ENCODE results near the gene C1QB.

C1QB gene

GRCh38 chr1:22676916-22677583 is 24.0 kb downstream of the C1QB start:
- Histone ChIP-seq H3K4me3 (ENCODE audit: low read length) (no peak overlapping the region), H3K27ac (ENCODE audit: low read length) (no peak overlapping the region), H3K4me2 (ENCODE audit: low read length) (no peak overlapping the region), H3K36me3 (replicated peaks; ENCODE audit: low read depth, low read length) (no peaks in the 10 kb centered on the region), H3K79me2 (ENCODE audit: low read length) (no peaks in the 10 kb centered on the region), H2AFZ (ENCODE audit: low read depth, low read length) (no peak overlapping the region), H4K20me1 (ENCODE audit: insufficient read depth, low read length) (no peaks in the 10 kb centered on the region), H3K27me3 (ENCODE audit: low read depth, low read length) (peaks cover 13% of the 10 kb centered on the region; the same call in 1 of the 2 replicates), H3K9me3 (ENCODE audit: insufficient read depth, low read length) (no peaks in the 10 kb centered on the region), H3K4me1 (ENCODE audit: low read length) (peaks cover 4% of the 10 kb centered on the region; the same call in 1 of the 2 replicates), H3K9ac (ENCODE audit: low read length) (no peak overlapping the region)
- no peak for TF ChIP-seq CTCF (IDR thresholded peaks at IDR 0.05; ENCODE audit: low read depth, low read length)
- TF ChIP-seq EZH2phosphoT487 (IDR thresholded peaks at IDR 0.05; ENCODE audit: low read depth) = no peak

GRCh38 chr1:22677931-22678896 is 25.2 kb downstream of the C1QB start:
- no peak overlapping the region for H3K27ac ChIP-seq (ENCODE audit: low read length)
- no peak overlapping the region for H3K9ac ChIP-seq (ENCODE audit: low read length)
- no peak overlapping the region for H3K4me2 ChIP-seq (ENCODE audit: low read length)
- no peaks in the 10 kb centered on the region for H4K20me1 ChIP-seq (ENCODE audit: insufficient read depth, low read length)
- H3K4me1 ChIP-seq (ENCODE audit: low read length) = peaks cover 4% of the 10 kb centered on the region; the same call in 1 of the 2 replicates
- H3K36me3 ChIP-seq (replicated peaks; ENCODE audit: low read depth, low read length) = no peaks in the 10 kb centered on the region
- no peaks in the 10 kb centered on the region for H3K79me2 ChIP-seq (ENCODE audit: low read length)
- no peak overlapping the region for H3K4me3 ChIP-seq (ENCODE audit: low read length)
- H3K27me3 ChIP-seq (ENCODE audit: low read depth, low read length) = peaks cover 3% of the 10 kb centered on the region; the same call in 1 of the 2 replicates
- no peaks in the 10 kb centered on the region for H3K9me3 ChIP-seq (ENCODE audit: insufficient read depth, low read length)
- H2AFZ ChIP-seq (ENCODE audit: low read depth, low read length) = no peak overlapping the region
- TF ChIP-seq EZH2phosphoT487 (IDR thresholded peaks at IDR 0.05; ENCODE audit: low read depth) (no peak), CTCF (IDR thresholded peaks at IDR 0.05; ENCODE audit: low read depth, low read length) (no peak)

- no peak overlapping the region for H3K9ac ChIP-seq (ENCODE audit: low read length)
- no peak overlapping the region for H3K4me2 ChIP-seq (ENCODE audit: low read length)
- no peaks in the 10 kb centered on the region for H3K79me2 ChIP-seq (ENCODE audit: low read length)
- H4K20me1 ChIP-seq (ENCODE audit: insufficient read depth, low read length) = no peaks in the 10 kb centered on the region
- H3K4me1 ChIP-seq (ENCODE audit: low read length) = no peaks in the 10 kb centered on the region
- TF ChIP-seq EZH2phosphoT487 (IDR thresholded peaks at IDR 0.05; ENCODE audit: low read depth) (no peak), CTCF (IDR thresholded peaks at IDR 0.05; ENCODE audit: low read depth, low read length) (no peak)
- no peaks in the 10 kb centered on the region for H3K9me3 ChIP-seq (ENCODE audit: insufficient read depth, low read length)
- no peak overlapping the region for H3K27ac ChIP-seq (ENCODE audit: low read length)
- H3K4me3 ChIP-seq (ENCODE audit: low read length) = no peak overlapping the region
- H2AFZ ChIP-seq (ENCODE audit: low read depth, low read length) = no peak overlapping the region
- no peaks in the 10 kb centered on the region for H3K36me3 ChIP-seq (replicated peaks; ENCODE audit: low read depth, low read length)
- H3K27me3 ChIP-seq (ENCODE audit: low read depth, low read length) = no peaks in the 10 kb centered on the region
These were observed 27.7 kb downstream of the C1QB start for GRCh38 chr1:22680726-22681125.
